22Rv1 (cell line): ENCODE results near the gene ARID1B.

ENCODE experiments used
- ZFX ChIP-seq: fragments of 450-650 bp; IDR thresholded peaks from 2 replicates; pipeline ENCODE4 v1.6.1; 2017; ENCODE audit warnings: antibody characterized with exemption, borderline replicate concordance
- TF ChIP-seq, protein P1 (sequence below): fragments of 450-650 bp; IDR thresholded peaks from 2 replicates; pipeline ENCODE4 v1.5.1; 2017; ENCODE audit warnings: mild to moderate bottlenecking

DNA sequence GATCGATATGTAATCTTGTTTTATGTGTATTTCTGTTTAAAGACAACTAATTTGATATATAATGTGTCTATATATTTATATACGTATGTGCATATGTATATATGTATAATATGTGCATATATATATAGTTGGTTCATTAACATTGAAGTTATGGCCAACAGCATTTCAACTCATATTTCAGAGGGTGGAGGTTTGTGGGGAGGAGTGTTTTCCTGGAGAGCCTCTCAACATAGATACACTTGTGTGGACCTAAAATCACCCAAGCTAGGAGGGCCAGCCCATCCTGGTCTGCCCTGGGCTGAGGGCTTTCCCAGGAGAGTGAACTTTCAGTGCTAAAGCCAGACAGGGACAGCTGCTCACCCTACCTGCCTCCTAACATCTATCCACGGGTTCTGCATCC is 477.4 kb downstream of the ARID1B start:
- TF ChIP-seq, protein P1, sequence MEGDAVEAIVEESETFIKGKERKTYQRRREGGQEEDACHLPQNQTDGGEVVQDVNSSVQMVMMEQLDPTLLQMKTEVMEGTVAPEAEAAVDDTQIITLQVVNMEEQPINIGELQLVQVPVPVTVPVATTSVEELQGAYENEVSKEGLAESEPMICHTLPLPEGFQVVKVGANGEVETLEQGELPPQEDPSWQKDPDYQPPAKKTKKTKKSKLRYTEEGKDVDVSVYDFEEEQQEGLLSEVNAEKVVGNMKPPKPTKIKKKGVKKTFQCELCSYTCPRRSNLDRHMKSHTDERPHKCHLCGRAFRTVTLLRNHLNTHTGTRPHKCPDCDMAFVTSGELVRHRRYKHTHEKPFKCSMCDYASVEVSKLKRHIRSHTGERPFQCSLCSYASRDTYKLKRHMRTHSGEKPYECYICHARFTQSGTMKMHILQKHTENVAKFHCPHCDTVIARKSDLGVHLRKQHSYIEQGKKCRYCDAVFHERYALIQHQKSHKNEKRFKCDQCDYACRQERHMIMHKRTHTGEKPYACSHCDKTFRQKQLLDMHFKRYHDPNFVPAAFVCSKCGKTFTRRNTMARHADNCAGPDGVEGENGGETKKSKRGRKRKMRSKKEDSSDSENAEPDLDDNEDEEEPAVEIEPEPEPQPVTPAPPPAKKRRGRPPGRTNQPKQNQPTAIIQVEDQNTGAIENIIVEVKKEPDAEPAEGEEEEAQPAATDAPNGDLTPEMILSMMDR = no peak
- no peak for TF ChIP-seq ZFX
